Uterus (tissue), 4 donors: ENCODE results near the gene ATP8A2. TPM values are rescaled to one million over a fixed set of nuclear protein-coding genes. Genes with fewer than 3 reads are reported as not detected.

ENCODE experiments used
- DNase-seq, 2 donors: peaks; one replicate each; pipeline ENCODE4 v3.0.0-alpha.2; 2019 to 2020
- H3K27ac ChIP-seq, 2 donors: fragments of 200-600 bp; sonication (generic); 1 replicate in 1 of 2; 2 replicates in 1 of 2; pipeline ENCODE4 v1.5.1; 2016 to 2018
- H3K27me3 ChIP-seq, 2 donors: fragments of 200-600 bp; sonication (generic); one replicate each; pipeline ENCODE4 v1.5.1; 2018 to 2019; ENCODE audit warnings: control low read depth in 1 of 2
- H3K36me3 ChIP-seq, 2 donors: fragments of 200-600 bp; sonication (generic); one replicate each; pipeline ENCODE4 v1.5.1; 2019; ENCODE audit warnings: control low read depth in 1 of 2
- H3K4me1 ChIP-seq, 2 donors: fragments of 200-600 bp; sonication (generic); one replicate each; pipeline ENCODE4 v1.5.1; 2018 to 2019; ENCODE audit warnings: control low read depth in 1 of 2
- H3K4me3 ChIP-seq, 2 donors: fragments of 200-600 bp; sonication (generic); 1 replicate in 1 of 2; 2 replicates in 1 of 2; pipeline ENCODE4 v1.5.1; 2018 to 2019; ENCODE audit warnings: mild to moderate bottlenecking in 1 of 2
- H3K9me3 ChIP-seq, 2 donors: fragments of 200-600 bp; sonication (generic); one replicate each; pipeline ENCODE4 v1.5.1; 2019; ENCODE audit warnings: control low read depth in 1 of 2
- CTCF ChIP-seq, 4 experiments: fragments of 200-600 bp in 2 of 4; fragments of 450-650 bp in 2 of 4; sonication (generic) in 2 of 4; IDR thresholded peaks; one replicate each; pipeline ENCODE4 v1.5.1; 2016 to 2019; ENCODE audit warnings: antibody characterized with exemption in 4 of 4, mild to moderate bottlenecking in 2 of 4, moderate library complexity in 1 of 4
- POLR2A ChIP-seq, 2 donors: fragments of 450-650 bp; IDR thresholded peaks; one replicate each; pipeline ENCODE4 v1.6.1; 2016; ENCODE audit warnings: antibody characterized with exemption in 2 of 2, mild to moderate bottlenecking in 1 of 2, moderate library complexity in 1 of 2
- intact Hi-C: fragments of 100-400 bp; cut with DNase I; formaldehyde crosslinking; loops from one replicate; pipeline ENCODE4 v1.15.1; 2023; ENCODE audit warnings: low total_unique reads
- total RNA-seq, 4 donors: library from RNA; depleted of rRNA in 3 of 4; stranded (reverse); fragments of >200 nt in 3 of 4; gene quantifications; one replicate each; pipeline versions ENCODE4 v1.1.0 to v1.2.4, GENCODE V29; 2014 to 2023
- donor health status: DM: yes; HTN: yes; CAD: no.

The ATP8A2 gene
- total RNA-seq, 4 donors from 2014 or later: 0.64 to 21.4 TPM; not detected in 2

- no peak for DNase-seq
- Histone ChIP-seq H3K36me3 (no peaks in the 10 kb centered on the region), H3K9me3 (no peaks in the 10 kb centered on the region), H3K4me3 (no peak overlapping the region), H3K27me3 (no peaks in the 10 kb centered on the region), H3K4me1 (no peaks in the 10 kb centered on the region), H3K27ac (no peak overlapping the region)
- TF ChIP-seq POLR2A (IDR thresholded peaks at IDR 0.05) (no peak), CTCF (IDR thresholded peaks at IDR 0.05) (no peak)
- intact Hi-C loops: no loop called here
Measured at GRCh38 chr13:25939961-25940687, 568.4 kb downstream of the ATP8A2 start.

GRCh38 chr13:25943081-25943480, 571.3 kb downstream of the ATP8A2 start:
- Histone ChIP-seq H3K9me3 (no peaks in the 10 kb centered on the region), H3K27ac (no peak overlapping the region), H3K27me3 (no peaks in the 10 kb centered on the region), H3K36me3 (no peaks in the 10 kb centered on the region), H3K4me1 (no peaks in the 10 kb centered on the region), H3K4me3 (no peak overlapping the region)
- no peak for DNase-seq
- intact Hi-C loops: no loop called here
- no peak for TF ChIP-seq CTCF (IDR thresholded peaks at IDR 0.05)
- no peak for TF ChIP-seq POLR2A (IDR thresholded peaks at IDR 0.05)

GRCh38 chr13:25943658-25944057, 571.9 kb downstream of the ATP8A2 start:
- intact Hi-C loops: no loop called here
- H3K4me1 ChIP-seq: no peaks in the 10 kb centered on the region
- no peak overlapping the region for H3K4me3 ChIP-seq
- no peaks in the 10 kb centered on the region for H3K9me3 ChIP-seq
- no peaks in the 10 kb centered on the region for H3K36me3 ChIP-seq
- TF ChIP-seq CTCF (IDR thresholded peaks at IDR 0.05) (no peak), POLR2A (IDR thresholded peaks at IDR 0.05) (no peak)
- no peaks in the 10 kb centered on the region for H3K27me3 ChIP-seq
- H3K27ac ChIP-seq: no peak overlapping the region
- no peak for DNase-seq

GRCh38 chr13:25945596-25945995, 573.8 kb downstream of the ATP8A2 start:
- H3K36me3 ChIP-seq: no peaks in the 10 kb centered on the region
- H3K4me1 ChIP-seq: no peaks in the 10 kb centered on the region
- H3K27me3 ChIP-seq: no peaks in the 10 kb centered on the region
- no peaks in the 10 kb centered on the region for H3K9me3 ChIP-seq
- no peak for DNase-seq
- TF ChIP-seq POLR2A (IDR thresholded peaks at IDR 0.05) (no peak), CTCF (IDR thresholded peaks at IDR 0.05) (no peak)
- no peak overlapping the region for H3K27ac ChIP-seq
- H3K4me3 ChIP-seq: no peak overlapping the region
- intact Hi-C loops: no loop called here

GRCh38 chr13:25946321-25946720, 574.5 kb downstream of the ATP8A2 start:
- TF ChIP-seq CTCF (IDR thresholded peaks at IDR 0.05): no peak
- TF ChIP-seq POLR2A (IDR thresholded peaks at IDR 0.05): no peak
- H3K27ac ChIP-seq: no peak overlapping the region
- H3K36me3 ChIP-seq: no peaks in the 10 kb centered on the region
- DNase-seq: no peak
- intact Hi-C loops: no loop called here
- no peaks in the 10 kb centered on the region for H3K27me3 ChIP-seq
- no peak overlapping the region for H3K4me3 ChIP-seq
- H3K9me3 ChIP-seq: no peaks in the 10 kb centered on the region
- no peaks in the 10 kb centered on the region for H3K4me1 ChIP-seq
